K562 (cell line): Measurements from ENCODE around the gene CRELD2. TPM values are rescaled to one million over a fixed set of nuclear protein-coding genes. Genes with fewer than 3 reads are reported as not detected.

ENCODE experiments used
- ATAC-seq: fragments of 200-7000 bp; cut with Tn5 transposase; 3 replicates; pipeline ENCODE4 v1.9.1; 2020; ENCODE audit warnings: moderate library complexity
- BruUV-seq: library from RNA; stranded (reverse); fragments of 400-500 nt; replicated peaks from 2 replicates; lab custom pipeline; 2021; lab: Mats Ljungman, UMichigan
- CTCF ChIA-PET: fragments of 300-600 bp; formaldehyde crosslinking; extraction: SDS; loops from one replicate; lab custom pipeline; 2021; ENCODE audit warnings: low intra/inter-chr PET ratio; lab: Yijun Ruan, JAX
- POLR2A ChIA-PET: fragments of 300-600, 350-650 bp; sonication (Branson Sonifier 250); formaldehyde crosslinking; extraction: SDS; loops from one replicate; lab custom pipeline; 2021; ENCODE audit warnings: antibody characterized with exemption, inconsistent platforms; lab: Yijun Ruan, JAX
- DNase-seq, 4 experiments: peaks; one replicate each; pipeline versions ENCODE4 v3.0.0 to v3.0.0-alpha.2; 2011 to 2018; ENCODE audit warnings: low spot score in 3 of 4, mixed read lengths in 3 of 4; ENCODE audit errors: extremely low read depth in 1 of 4
- FAIRE-seq: peaks from 2 replicates; lab custom pipeline; 2011; peaks lifted over from hg19 to GRCh38; lab: Jason Lieb, UNC
- H2AFZ ChIP-seq: 2 replicates; pipeline ENCODE4 v1.6.0; 2011; ENCODE audit warnings: low read depth, low read length, control low read depth, inconsistent platforms
- H3K27ac ChIP-seq: fragments of 200-600 bp; 3 replicates; pipeline ENCODE4 v1.8.0; 2011; ENCODE audit warnings: low read depth, mild to moderate bottlenecking, control low read depth, inconsistent platforms, low read length, moderate library complexity, mixed read lengths; ENCODE audit errors: extremely low read depth
- H3K27me3 ChIP-seq, 2 experiments: fragments of 300-600 bp in 1 of 2; 2 replicates in 1 of 2; 3 replicates in 1 of 2; pipeline versions ENCODE4 v1.6.0 to v1.8.0; 2011; ENCODE audit warnings: inconsistent platforms in 2 of 2, low read length in 2 of 2, mild to moderate bottlenecking in 1 of 2, mixed read lengths in 1 of 2, moderate library complexity in 1 of 2; ENCODE audit not compliant: control insufficient read depth in 2 of 2, insufficient read depth in 2 of 2
- H3K36me3 ChIP-seq: fragments of 300-600 bp; 3 replicates; pipeline ENCODE4 v1.8.0; 2011; ENCODE audit warnings: mild to moderate bottlenecking, low read length, inconsistent platforms; ENCODE audit not compliant: control insufficient read depth, insufficient read depth
- H3K4me1 ChIP-seq, 2 experiments: fragments of 200-600 bp in 1 of 2; replicated peaks in 1 of 2; 2 replicates in 1 of 2; 3 replicates in 1 of 2; pipeline versions ENCODE4 v1.5.1 to v1.8.0; 2011; ENCODE audit warnings: inconsistent platforms in 2 of 2, low read length in 2 of 2, mild to moderate bottlenecking in 1 of 2, mixed read lengths in 1 of 2, moderate library complexity in 1 of 2; ENCODE audit not compliant: control insufficient read depth in 2 of 2, insufficient read depth in 2 of 2
- H3K4me2 ChIP-seq: 2 replicates; pipeline ENCODE4 v1.6.1; 2011; ENCODE audit warnings: low read length, control low read depth, inconsistent platforms, mixed read lengths; ENCODE audit not compliant: insufficient read depth
- H3K4me3 ChIP-seq: fragments of 200-600 bp; sonication (generic), shearing (Covaris generic); 2 replicates; pipeline ENCODE4 v1.5.1; 2016; ENCODE audit warnings: control low read depth, inconsistent platforms
- H3K79me2 ChIP-seq: fragments of 200-600 bp; 3 replicates; pipeline ENCODE4 v1.8.0; 2011; ENCODE audit warnings: low read length, inconsistent platforms; ENCODE audit not compliant: control insufficient read depth, insufficient read depth
- H3K9ac ChIP-seq, 2 experiments: 2 replicates each; pipeline versions ENCODE4 v1.6.0 to v1.6.1; 2011; ENCODE audit warnings: low read depth in 2 of 2, low read length in 2 of 2, control low read depth in 1 of 2, inconsistent platforms in 1 of 2, mild to moderate bottlenecking in 1 of 2, mixed read lengths in 1 of 2; ENCODE audit not compliant: insufficient read depth in 1 of 2
- H3K9me1 ChIP-seq: one replicate; pipeline ENCODE4 v1.6.0; 2011; ENCODE audit warnings: inconsistent platforms, mild to moderate bottlenecking, low read length, moderate library complexity; ENCODE audit not compliant: control insufficient read depth, insufficient read depth
- H3K9me3 ChIP-seq: replicated peaks from 2 replicates; pipeline ENCODE4 v1.5.1; 2011; ENCODE audit warnings: low read depth, low read length, inconsistent platforms; ENCODE audit not compliant: control insufficient read depth, insufficient read depth
- H4K20me1 ChIP-seq: replicated peaks from 2 replicates; pipeline ENCODE4 v1.6.1; 2011; ENCODE audit warnings: low read length, inconsistent platforms, mixed read lengths; ENCODE audit not compliant: control insufficient read depth, insufficient read depth
- BRF1 ChIP-seq: IDR thresholded peaks from 3 replicates; pipeline ENCODE4 v1.6.1; 2011; ENCODE audit warnings: borderline replicate concordance, mild to moderate bottlenecking; ENCODE audit not compliant: insufficient read length; ENCODE audit errors: extremely low read depth
- E2F5 ChIP-seq: sonication (generic); formaldehyde crosslinking; IDR thresholded peaks from 2 replicates; pipeline ENCODE4 v1.8.0; 2022; ENCODE audit warnings: mild to moderate bottlenecking, missing genetic modification reagents
- FIP1L1 ChIP-seq: fragments of 200-400 bp; formaldehyde crosslinking; IDR thresholded peaks from 2 replicates; pipeline ENCODE4 v1.6.1; 2018; ENCODE audit warnings: mild to moderate bottlenecking, low read depth, low read length; ENCODE audit not compliant: poor library complexity, severe bottlenecking
- GTF2A2 ChIP-seq: IDR thresholded peaks from 2 replicates; pipeline ENCODE4 v1.6.1; 2016; ENCODE audit warnings: mild to moderate bottlenecking, missing genetic modification characterization, missing compliant biosample characterization
- MGA ChIP-seq: fragments of 450-650 bp; IDR thresholded peaks from 2 replicates; pipeline ENCODE4 v1.6.1; 2016; ENCODE audit warnings: mild to moderate bottlenecking, moderate library complexity
- MYC ChIP-seq, 2 experiments: fragments of 250-450 bp in 1 of 2; sonication (Bioruptor Pico) in 1 of 2; IDR thresholded peaks; 2 replicates each; pipeline versions ENCODE4 v1.5.1 to v1.6.1; 2012 to 2021; ENCODE audit warnings: low read depth in 2 of 2, borderline replicate concordance in 1 of 2, improper control_type of control experiment in 1 of 2, low read length in 1 of 2, mild to moderate bottlenecking in 1 of 2, moderate library complexity in 1 of 2
- U2AF1 ChIP-seq: fragments of 200-400 bp; formaldehyde crosslinking; optimal IDR thresholded peaks from 2 replicates; pipeline ENCODE3; 2017; ENCODE audit warnings: mild to moderate bottlenecking, low read depth, low read length, moderate library complexity
- ZNF583 ChIP-seq: fragments of 250-450 bp; sonication (Bioruptor Pico); IDR thresholded peaks from 2 replicates; pipeline ENCODE4 v1.4.0; 2020
- WGBS: fragments of 100-300 bp; shearing (Covaris generic); methylation state at CpG from one replicate; pipeline ENCODE4 v1.1.6; 2016; ENCODE audit warnings: low coverage, mixed read lengths; ENCODE audit not compliant: insufficient coverage; ENCODE audit errors: missing lambda C conversion rate; 5-methylcytosine and 5-hydroxymethylcytosine counted together
- in situ Hi-C: fragments of 300-500 bp; cut with MboI; formaldehyde crosslinking; loops from 4 replicates; pipeline ENCODE4 v1.15.0; 2018; ENCODE audit warnings: inconsistent platforms, mixed read lengths
- intact Hi-C: fragments of 100-400 bp; cut with micrococcal nuclease; formaldehyde crosslinking; loops from 2 replicates; pipeline ENCODE4 v1.14.2; 2022
- polyA plus RNA-seq, 8 experiments: library from polyadenylated mRNA; depleted of rRNA in 4 of 8; stranded (reverse) in 5 of 8; unstranded in 3 of 8; fragments of >200 nt; fragmentation: Nextera tagmentation in 2 of 8; fragmentation: Illumina TruSeq in 1 of 8; extraction: Ambion mirVana in 2 of 8; extraction: Trizol in 1 of 8; gene quantifications; 2 replicates each; pipeline versions ENCODE4 v1.2.1 to v1.2.3, GENCODE V29; 2011 to 2014; ENCODE audit warnings: inconsistent platforms in 1 of 8, missing spikeins in 1 of 8
- total RNA-seq, 7 experiments: library from RNA; depleted of rRNA in 6 of 7; stranded (reverse); fragments of >200 nt in 6 of 7; fragmentation: Illumina TruSeq in 2 of 7; extraction: Trizol in 2 of 7; gene quantifications; 2 replicates each; pipeline versions ENCODE4 v1.2.1 to v1.2.3, GENCODE V29; 2011 to 2021; ENCODE audit warnings: low replicate concordance in 1 of 7

The CRELD2 gene
- total and polyA plus RNA-seq, 9 of the 15 experiments (the other 6 are each of a cell fraction or from before 2014, with no cell fraction given): 0.96 to 25.3 (median 8.8) TPM

GRCh38 chr22:49961005-49961600 lies 42.7 kb downstream of the CRELD2 start:
- WGBS: 0% methylated on average over 10 of the region's 84 CpGs
- FAIRE-seq (no peak), DNase-seq (peak in 3 of 4 experiments; percentile 26 to 57 (median 34)), ATAC-seq (peak; percentile 5; the same call in 2 of the 3 replicates)
- intact Hi-C loops (no loop called here), in situ Hi-C loops (no loop called here)
- Histone ChIP-seq H3K4me3 (peak overlapping the region; percentile 76), H4K20me1 (peaks cover 15% of the 10 kb centered on the region), H3K79me2 (peaks cover 43% of the 10 kb centered on the region), H3K9ac (peak overlapping the region; percentile 77 to 97), H3K4me1 (peaks cover 20 to 87% of the 10 kb centered on the region in 2 experiments), H2AFZ (no peak overlapping the region), H3K27ac (peak overlapping the region; percentile 94), H3K9me3 (no peaks in the 10 kb centered on the region), H3K36me3 (peaks cover 34% of the 10 kb centered on the region; the same call in 1 of the 3 replicates), H3K9me1 (no peaks in the 10 kb centered on the region), H3K27me3 (no peaks in the 10 kb centered on the region), H3K4me2 (peak overlapping the region; percentile 83; the same call in 1 of the 2 replicates)
- no TSS peak for BruUV-seq
- POLR2A ChIA-PET: interaction anchor here (0.5 to 2.9 kb wide), 4 partner anchors 9 to 16 kb away, joined by 3 to 10 read pairs (median 6); no protein-coding TSS in a partner anchor
- CTCF ChIA-PET: interaction anchor here (0.6 kb wide), 1 partner anchor 40 kb away, joined by 3 read pairs; no protein-coding TSS in a partner anchor
- TF ChIP-seq MYC (IDR thresholded peaks at IDR 0.05; ENCODE audit: low read depth, low read length) (0 out of 2 replicates have a peak, but pooled peaks have one; percentile 5), MYC (CRISPR knock-in tag; IDR thresholded peaks at IDR 0.05; ENCODE audit: borderline replicate concordance, low read depth) (no peak), GTF2A2 (tag) (no peak), E2F5 (no peak), ZNF583 (CRISPR knock-in tag) (no peak), BRF1 (no peak), FIP1L1 (peak; percentile 22), MGA (peak; percentile 36; the same call in 1 of the 2 replicates), U2AF1 (peak; percentile 12)
